Naive thymus-derived CD4-positive, alpha-beta T cell (primary cell): ENCODE measurements around the gene TMEM94. TPM values are rescaled to one million over a fixed set of nuclear protein-coding genes. Genes with fewer than 3 reads are reported as not detected.
A peak's percentile ranks its signal among the peaks of the same experiment; 100 is the strongest.

Source experiments
- ATAC-seq: fragments of 150-1000 bp; cut with Tn5 transposase; 2 replicates; pipeline ENCODE4 v1.10.0; 2021; ENCODE audit warnings: mild to moderate bottlenecking, moderate library complexity
- CTCF ChIA-PET: fragments of 350-600 bp; sonication (Branson Sonifier 250); formaldehyde crosslinking; loops from one replicate; lab custom pipeline; 2021; ENCODE audit warnings: antibody characterized with exemption; lab: Charles Lee
- POLR2A ChIA-PET: fragments of 350-600 bp; sonication (Branson Sonifier 250); formaldehyde crosslinking; loops from one replicate; lab custom pipeline; 2021; ENCODE audit warnings: antibody characterized with exemption, inconsistent platforms; lab: Charles Lee
- DNase-seq, 9 donors: peaks; one replicate each; pipeline versions ENCODE4 v3.0.0 to v3.0.0-alpha.2; 2020 to 2022; ENCODE audit warnings: mixed read lengths in 1 of 9
- H3K27ac ChIP-seq: one replicate; pipeline ENCODE4 v1.7.0; 2013; ENCODE audit warnings: mild to moderate bottlenecking, low read depth, low read length, moderate library complexity
- H3K27me3 ChIP-seq, 2 donors: one replicate each; pipeline ENCODE4 v1.7.0; 2013; ENCODE audit warnings: low read length in 2 of 2, mild to moderate bottlenecking in 2 of 2, moderate library complexity in 2 of 2; ENCODE audit not compliant: control insufficient read depth in 2 of 2, insufficient read depth in 2 of 2
- H3K36me3 ChIP-seq, 3 experiments: 1 replicate in 2 of 3; 2 replicates in 1 of 3; pipeline ENCODE4 v1.7.0; 2013; ENCODE audit warnings: low read length in 3 of 3, mild to moderate bottlenecking in 3 of 3, moderate library complexity in 1 of 3; ENCODE audit not compliant: insufficient read depth in 3 of 3, control insufficient read depth in 2 of 3
- H3K4me1 ChIP-seq, 2 donors: one replicate each; pipeline ENCODE4 v1.7.0; 2013; ENCODE audit warnings: low read length in 2 of 2, mild to moderate bottlenecking in 2 of 2, moderate library complexity in 1 of 2; ENCODE audit not compliant: control insufficient read depth in 2 of 2, insufficient read depth in 2 of 2
- H3K4me3 ChIP-seq: 2 replicates; pipeline ENCODE4 v1.7.0; 2013; ENCODE audit warnings: mild to moderate bottlenecking, low read length
- H3K9me3 ChIP-seq, 3 experiments: 1 replicate in 2 of 3; 2 replicates in 1 of 3; pipeline ENCODE4 v1.7.0; 2013; ENCODE audit warnings: low read length in 3 of 3; ENCODE audit not compliant: control insufficient read depth in 2 of 3
- H3K27ac Mint-ChIP-seq, 9 donors: one replicate each; pipeline ENCODE4 v1.8.0; 2020 to 2022; ENCODE audit warnings: mixed read lengths in 9 of 9, mild to moderate bottlenecking in 8 of 9, moderate library complexity in 5 of 9, inconsistent platforms in 2 of 9
- H3K27me3 Mint-ChIP-seq, 5 donors: one replicate each; pipeline ENCODE4 v1.8.0; 2021 to 2022; ENCODE audit warnings: mixed read lengths in 5 of 5, mild to moderate bottlenecking in 1 of 5
- H3K36me3 Mint-ChIP-seq, 5 donors: one replicate each; pipeline ENCODE4 v1.8.0; 2020 to 2022; ENCODE audit warnings: mixed read lengths in 5 of 5, mild to moderate bottlenecking in 3 of 5, inconsistent platforms in 1 of 5
- H3K4me1 Mint-ChIP-seq, 7 donors: one replicate each; pipeline ENCODE4 v1.8.0; 2020 to 2022; ENCODE audit warnings: mixed read lengths in 7 of 7, mild to moderate bottlenecking in 3 of 7, inconsistent platforms in 1 of 7
- H3K4me3 Mint-ChIP-seq, 10 donors: one replicate each; pipeline ENCODE4 v1.8.0; 2020 to 2022; ENCODE audit warnings: mild to moderate bottlenecking in 10 of 10, mixed read lengths in 10 of 10, moderate library complexity in 6 of 10, inconsistent platforms in 2 of 10
- H3K9me3 Mint-ChIP-seq, 11 donors: one replicate each; pipeline ENCODE4 v1.8.0; 2020 to 2022; ENCODE audit warnings: mixed read lengths in 11 of 11, mild to moderate bottlenecking in 4 of 11, inconsistent platforms in 1 of 11, moderate library complexity in 1 of 11
- intact Hi-C, 2 donors: fragments of 100-400 bp; cut with micrococcal nuclease; formaldehyde crosslinking; loops; one replicate each; pipeline ENCODE4 v1.15.1; 2023
- polyA plus RNA-seq, 2 donors: library from polyadenylated mRNA; unstranded; fragments of 300-500 nt; fragmentation: Illumina TruSeq; gene quantifications; one replicate each; pipeline ENCODE4 v1.2.3, GENCODE V29; 2021
- total RNA-seq, 6 experiments: library from RNA in 5 of 6; stranded (reverse) in 5 of 6; gene quantifications; 1 replicate in 5 of 6; 2 replicates in 1 of 6; pipeline ENCODE4 v1.2.3 and lab custom pipeline; 2021 to 2026

Gene TMEM94
- total and polyA plus RNA-seq, 7 experiments from 2014 or later: 11.7 to 97.2 (median 77.1) TPM

GRCh38 chr17:75486151-75486550 lies 29.7 kb downstream of the TMEM94 start:
- Histone ChIP-seq H3K36me3 (peaks cover 0 to 18% (median 0%) of the 10 kb centered on the region in 3 experiments), H3K4me3 (no peak overlapping the region), H3K27me3 (no peaks in the 10 kb centered on the region), H3K4me1 (peaks cover 16 to 25% of the 10 kb centered on the region in 2 donors), H3K27ac (no peak overlapping the region), H3K9me3 (no peaks in the 10 kb centered on the region)
- POLR2A ChIA-PET: interaction anchor here (0.6 to 1.6 kb wide), 2 partner anchors 41 to 382 kb away, joined by 3 to 4 read pairs; no protein-coding TSS in a partner anchor
- Mint-ChIP-seq H3K27me3 (no peaks in the 10 kb centered on the region), H3K4me1 (peaks cover 18 to 39% (median 25%) of the 10 kb centered on the region in 7 donors), H3K27ac (peak overlapping the region; percentile 55 to 98 (median 96)), H3K4me3 (peak overlapping the region in 6 of 10 donors; percentile 33 to 85 (median 70)), H3K36me3 (peaks cover 0 to 18% (median 11%) of the 10 kb centered on the region in 5 donors), H3K9me3 (no peaks in the 10 kb centered on the region)
- CTCF ChIA-PET: no interaction called here
- ATAC-seq (no peak), DNase-seq (no peak)
- intact Hi-C loops: no loop called here

DNA sequence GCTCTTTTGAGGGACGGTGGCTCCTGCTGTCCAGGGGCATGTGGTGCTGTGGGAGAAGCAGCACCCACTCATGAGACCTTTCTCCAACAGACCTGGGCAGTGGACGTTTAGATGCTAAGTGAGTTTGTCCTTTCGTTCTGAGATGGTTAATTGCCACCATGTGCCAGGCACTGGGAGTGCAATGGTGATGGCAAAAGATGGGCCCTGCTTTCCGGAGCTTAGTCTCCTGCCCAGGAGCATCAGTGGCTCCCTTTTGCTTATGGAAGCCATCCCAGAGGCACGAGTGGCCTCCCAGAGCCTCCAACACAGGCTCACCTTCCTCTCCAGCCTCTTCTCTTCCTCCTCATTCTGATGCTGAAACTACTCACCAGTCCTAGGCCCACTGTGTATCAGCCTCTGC lies 30.5 kb downstream of the TMEM94 start:
- DNase-seq (no peak), ATAC-seq (no peak)
- peaks cover 18 to 39% (median 25%) of the 10 kb centered on the region in 7 donors for H3K4me1 Mint-ChIP-seq
- peaks cover 0 to 18% (median 11%) of the 10 kb centered on the region in 5 donors for H3K36me3 Mint-ChIP-seq
- Histone ChIP-seq H3K27ac (peak overlapping the region; percentile 73), H3K27me3 (no peaks in the 10 kb centered on the region), H3K4me3 (peak overlapping the region; percentile 49), H3K4me1 (peaks cover 16 to 25% of the 10 kb centered on the region in 2 donors), H3K36me3 (peaks cover 0 to 26% (median under 1%) of the 10 kb centered on the region in 3 experiments), H3K9me3 (no peaks in the 10 kb centered on the region)
- peak overlapping the region; percentile 94 to 98 (median 96) for H3K27ac Mint-ChIP-seq
- H3K27me3 Mint-ChIP-seq: no peaks in the 10 kb centered on the region
- H3K4me3 Mint-ChIP-seq: peak overlapping the region in 9 of 10 donors; percentile 75 to 88 (median 80)
- intact Hi-C loops: loop anchor here (1.0 kb wide), 2 partner anchors 31 to 61 kb away; partner anchors contain the start of gene TMEM94 (in 1 of the 2)
- POLR2A ChIA-PET: interaction anchor here (1.1 to 2.2 kb wide), 10 partner anchors 12 to 101 kb away, joined by 3 to 28 read pairs (median 4); partner anchors contain the start of genes GRB2, LLGL2, TMEM94 and TSEN54
- CTCF ChIA-PET: interaction anchor here (0.6 to 1.5 kb wide), 4 partner anchors 28 to 439 kb away, joined by 3 to 4 read pairs (median 4); partner anchors contain the start of gene TSEN54
- no peaks in the 10 kb centered on the region for H3K9me3 Mint-ChIP-seq

GRCh38 chr17:75487351-75488070 lies 31.1 kb downstream of the TMEM94 start:
- peak in 8 of 9 donors; percentile 35 to 67 (median 62) for DNase-seq
- peak; percentile 83 for ATAC-seq
- CTCF ChIA-PET: interaction anchor here (0.6 to 1.5 kb wide), 6 partner anchors 28 to 440 kb away, joined by 3 to 5 read pairs (median 4); partner anchors contain the start of gene TSEN54

GRCh38 chr17:75488693-75489510 lies 32.5 kb downstream of the TMEM94 start:
- intact Hi-C loops: no loop called here
- H3K9me3 ChIP-seq: no peaks in the 10 kb centered on the region
- H3K4me3 Mint-ChIP-seq: peak overlapping the region in 3 of 10 donors; percentile 75 to 84 (median 81)
- H3K27ac ChIP-seq: no peak overlapping the region
- no peaks in the 10 kb centered on the region for H3K27me3 ChIP-seq
- no peaks in the 10 kb centered on the region for H3K9me3 Mint-ChIP-seq
- H3K36me3 Mint-ChIP-seq: peaks cover 0 to 18% (median 11%) of the 10 kb centered on the region in 5 donors
- H3K27me3 Mint-ChIP-seq: no peaks in the 10 kb centered on the region
- ChIA-PET CTCF (interaction anchor here (1.0 kb wide), 1 partner anchor 377 kb away, joined by 3 read pairs; no protein-coding TSS in a partner anchor), POLR2A (interaction anchor here (0.6 to 2.2 kb wide), 3 partner anchors 29 to 101 kb away, joined by 3 to 28 read pairs (median 5); partner anchors contain the start of gene TMEM94)
- H3K4me3 ChIP-seq: no peak overlapping the region
- H3K4me1 ChIP-seq: peaks cover 16 to 25% of the 10 kb centered on the region in 2 donors
- peak overlapping the region in 8 of 9 donors; percentile 48 to 97 (median 88) for H3K27ac Mint-ChIP-seq
- DNase-seq (no peak), ATAC-seq (no peak)
- H3K36me3 ChIP-seq: peaks cover 0 to 46% (median 5%) of the 10 kb centered on the region in 3 experiments
- peaks cover 18 to 35% (median 24%) of the 10 kb centered on the region in 7 donors for H3K4me1 Mint-ChIP-seq

More at GRCh38 chr17:75487351-75488070, 31.1 kb downstream of the TMEM94 start:
- Mint-ChIP-seq H3K27me3 (no peaks in the 10 kb centered on the region), H3K4me3 (peak overlapping the region; percentile 75 to 88 (median 80)), H3K36me3 (peaks cover 0 to 18% (median 11%) of the 10 kb centered on the region in 5 donors), H3K4me1 (peaks cover 18 to 39% (median 24%) of the 10 kb centered on the region in 7 donors), H3K9me3 (no peaks in the 10 kb centered on the region), H3K27ac (peak overlapping the region; percentile 94 to 98 (median 96))
- H3K4me3 ChIP-seq: peak overlapping the region; percentile 49
- H3K27me3 ChIP-seq: no peaks in the 10 kb centered on the region
- peaks cover 16 to 25% of the 10 kb centered on the region in 2 donors for H3K4me1 ChIP-seq
- no peaks in the 10 kb centered on the region for H3K9me3 ChIP-seq
- peaks cover 0 to 32% (median 5%) of the 10 kb centered on the region in 3 experiments for H3K36me3 ChIP-seq
- intact Hi-C loops: loop anchor here (1.0 kb wide), 2 partner anchors 31 to 61 kb away; partner anchors contain the start of gene TMEM94 (in 1 of the 2)
- H3K27ac ChIP-seq: peak overlapping the region; percentile 73
- POLR2A ChIA-PET: interaction anchor here (0.8 to 2.2 kb wide), 12 partner anchors 13 to 453 kb away, joined by 3 to 28 read pairs (median 4); partner anchors contain the start of genes GRB2, LLGL2, SLC25A19 and TMEM94

DNA sequence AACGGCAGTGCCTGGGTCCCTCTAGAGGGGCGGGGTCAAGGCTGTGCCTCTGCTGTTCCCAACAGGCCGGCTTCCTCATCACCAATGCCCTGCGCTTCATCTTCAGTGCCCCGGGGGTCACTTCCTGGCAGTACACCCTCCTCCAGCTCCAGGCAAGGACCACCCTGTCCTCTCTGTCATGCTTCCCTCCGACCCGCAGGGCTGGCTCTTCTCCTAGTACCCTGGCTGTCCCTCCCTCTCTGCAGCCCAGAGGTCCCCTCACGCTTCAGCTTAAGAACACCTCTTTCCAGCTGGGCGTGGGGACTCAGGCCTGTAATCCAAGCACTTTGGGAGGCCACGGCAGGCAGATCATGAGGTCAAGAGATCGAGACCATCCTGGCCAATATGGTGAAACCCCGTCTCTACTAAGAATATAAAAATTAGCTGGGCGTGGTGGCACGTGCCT lies 33.1 kb downstream of the TMEM94 start:
- H3K27ac Mint-ChIP-seq: peak overlapping the region in 5 of 9 donors; percentile 18 to 95 (median 73)
- no peaks in the 10 kb centered on the region for H3K27me3 Mint-ChIP-seq
- DNase-seq: no peak
- H3K36me3 Mint-ChIP-seq: peaks cover 0 to 21% (median 11%) of the 10 kb centered on the region in 5 donors
- Histone ChIP-seq H3K9me3 (no peaks in the 10 kb centered on the region), H3K36me3 (peaks cover 0 to 52% (median 5%) of the 10 kb centered on the region in 3 experiments), H3K27me3 (no peaks in the 10 kb centered on the region), H3K4me1 (peaks cover 16 to 25% of the 10 kb centered on the region in 2 donors), H3K4me3 (no peak overlapping the region), H3K27ac (no peak overlapping the region)
- H3K4me3 Mint-ChIP-seq: peak overlapping the region in 1 of 10 donors; percentile 43
- peaks cover 18 to 35% (median 24%) of the 10 kb centered on the region in 7 donors for H3K4me1 Mint-ChIP-seq
- CTCF ChIA-PET: interaction anchor here (1.0 to 1.3 kb wide), 2 partner anchors 33 to 378 kb away, joined by 3 to 4 read pairs; partner anchors contain the start of gene TMEM94
- intact Hi-C loops: no loop called here
- no peak for ATAC-seq
- POLR2A ChIA-PET: no interaction called here
- no peaks in the 10 kb centered on the region for H3K9me3 Mint-ChIP-seq
